ENCODE measurements around the gene CLIC3.

Gene CLIC3

DNA sequence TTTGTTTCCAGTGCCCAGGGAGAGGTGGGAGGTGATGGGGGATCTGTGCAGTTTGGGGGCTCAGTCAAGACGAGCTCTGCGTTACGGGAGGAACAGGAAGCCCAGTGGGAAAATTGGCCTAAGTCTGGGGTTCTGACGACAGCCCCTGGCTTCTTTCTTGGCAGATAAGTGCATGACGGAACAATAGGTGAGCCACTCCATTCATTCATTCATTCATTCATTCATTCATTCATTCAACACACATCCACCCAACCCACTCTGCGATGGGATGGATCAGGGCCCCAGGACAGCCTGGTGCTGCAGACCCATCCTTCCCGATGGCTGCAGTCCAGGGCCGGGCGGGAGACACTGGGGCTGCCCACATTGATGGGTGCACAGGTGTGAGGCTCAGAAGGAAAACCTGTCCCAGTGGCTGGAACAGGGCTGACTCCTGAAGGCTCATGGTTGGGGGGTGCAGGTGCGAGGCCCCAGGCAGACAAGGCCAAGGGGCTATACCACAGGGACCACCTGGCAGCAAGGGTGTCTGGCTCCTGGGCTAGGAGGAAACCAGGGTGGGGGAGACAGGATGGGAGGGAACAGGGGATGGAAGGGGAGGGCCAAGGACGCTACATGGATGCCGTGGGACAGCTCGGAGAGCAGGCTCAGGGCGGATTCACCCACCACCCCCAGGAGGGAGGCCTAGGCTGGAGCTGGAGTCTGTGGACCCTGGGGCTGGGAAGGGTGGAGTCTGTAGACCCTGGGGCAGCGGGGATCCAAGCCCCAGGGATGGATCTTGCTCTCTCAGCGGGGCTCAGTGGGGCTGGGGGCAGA is 15.5 kb downstream of the CLIC3 start:
- CTCF ChIA-PET: no interaction called here
- TF ChIP-seq, protein P1, sequence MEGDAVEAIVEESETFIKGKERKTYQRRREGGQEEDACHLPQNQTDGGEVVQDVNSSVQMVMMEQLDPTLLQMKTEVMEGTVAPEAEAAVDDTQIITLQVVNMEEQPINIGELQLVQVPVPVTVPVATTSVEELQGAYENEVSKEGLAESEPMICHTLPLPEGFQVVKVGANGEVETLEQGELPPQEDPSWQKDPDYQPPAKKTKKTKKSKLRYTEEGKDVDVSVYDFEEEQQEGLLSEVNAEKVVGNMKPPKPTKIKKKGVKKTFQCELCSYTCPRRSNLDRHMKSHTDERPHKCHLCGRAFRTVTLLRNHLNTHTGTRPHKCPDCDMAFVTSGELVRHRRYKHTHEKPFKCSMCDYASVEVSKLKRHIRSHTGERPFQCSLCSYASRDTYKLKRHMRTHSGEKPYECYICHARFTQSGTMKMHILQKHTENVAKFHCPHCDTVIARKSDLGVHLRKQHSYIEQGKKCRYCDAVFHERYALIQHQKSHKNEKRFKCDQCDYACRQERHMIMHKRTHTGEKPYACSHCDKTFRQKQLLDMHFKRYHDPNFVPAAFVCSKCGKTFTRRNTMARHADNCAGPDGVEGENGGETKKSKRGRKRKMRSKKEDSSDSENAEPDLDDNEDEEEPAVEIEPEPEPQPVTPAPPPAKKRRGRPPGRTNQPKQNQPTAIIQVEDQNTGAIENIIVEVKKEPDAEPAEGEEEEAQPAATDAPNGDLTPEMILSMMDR (IDR thresholded peaks at IDR 0.05; ENCODE audit: control extremely low read depth, extremely low read depth, low read depth, missing control alignments): no peak
- POLR2A ChIA-PET: no interaction called here
- DNase-seq (ENCODE audit: extremely low spot score): no peak

- ChIA-PET CTCF (no interaction called here), POLR2A (no interaction called here)
- TF ChIP-seq, protein P1 (IDR thresholded peaks at IDR 0.05; ENCODE audit: control extremely low read depth, extremely low read depth, low read depth, missing control alignments): no peak
- no peak for DNase-seq (ENCODE audit: extremely low spot score)
These were observed 16.4 kb downstream of the CLIC3 start for GRCh38 chr9:136979769-136980587.

DNA sequence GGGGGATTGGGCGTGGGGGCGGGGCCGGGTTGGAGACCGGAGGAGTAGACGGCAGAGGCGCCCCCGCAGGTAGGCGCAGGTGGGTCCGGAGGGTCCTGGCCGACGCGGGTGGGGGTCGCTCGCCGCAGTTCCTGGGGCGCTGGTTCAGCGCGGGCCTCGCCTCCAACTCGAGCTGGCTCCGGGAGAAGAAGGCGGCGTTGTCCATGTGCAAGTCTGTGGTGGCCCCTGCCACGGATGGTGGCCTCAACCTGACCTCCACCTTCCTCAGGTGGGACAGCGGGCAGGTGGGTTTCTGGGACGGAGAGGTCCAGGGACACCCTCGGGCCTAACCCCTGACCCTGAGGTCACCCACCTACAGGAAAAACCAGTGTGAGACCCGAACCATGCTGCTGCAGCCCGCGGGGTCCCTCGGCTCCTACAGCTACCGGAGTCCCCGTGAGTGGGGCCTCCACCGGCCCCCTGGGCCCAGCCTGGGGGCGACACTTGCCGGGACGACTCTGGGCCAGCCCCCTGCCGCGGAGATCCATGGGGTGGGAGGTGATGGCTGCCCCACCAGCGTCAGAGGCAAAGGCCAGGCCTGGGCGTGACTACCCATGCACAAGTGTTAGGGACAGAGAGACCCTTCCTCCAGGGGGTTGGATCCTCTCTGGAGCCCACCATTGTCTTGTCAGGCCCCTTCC is 17.4 kb downstream of the CLIC3 start:
- DNase-seq (ENCODE audit: extremely low spot score): no peak
- ChIA-PET CTCF (interaction anchor here (1.3 to 1.5 kb wide), 2 partner anchors 31 to 56 kb away, joined by 4 to 5 read pairs; no protein-coding TSS in a partner anchor), POLR2A (interaction anchor here (0.7 kb wide), 1 partner anchor 14 kb away, joined by 3 read pairs; no protein-coding TSS in a partner anchor)
- TF ChIP-seq, protein P1 (IDR thresholded peaks at IDR 0.05; ENCODE audit: control extremely low read depth, extremely low read depth, low read depth, missing control alignments): no peak

DNA sequence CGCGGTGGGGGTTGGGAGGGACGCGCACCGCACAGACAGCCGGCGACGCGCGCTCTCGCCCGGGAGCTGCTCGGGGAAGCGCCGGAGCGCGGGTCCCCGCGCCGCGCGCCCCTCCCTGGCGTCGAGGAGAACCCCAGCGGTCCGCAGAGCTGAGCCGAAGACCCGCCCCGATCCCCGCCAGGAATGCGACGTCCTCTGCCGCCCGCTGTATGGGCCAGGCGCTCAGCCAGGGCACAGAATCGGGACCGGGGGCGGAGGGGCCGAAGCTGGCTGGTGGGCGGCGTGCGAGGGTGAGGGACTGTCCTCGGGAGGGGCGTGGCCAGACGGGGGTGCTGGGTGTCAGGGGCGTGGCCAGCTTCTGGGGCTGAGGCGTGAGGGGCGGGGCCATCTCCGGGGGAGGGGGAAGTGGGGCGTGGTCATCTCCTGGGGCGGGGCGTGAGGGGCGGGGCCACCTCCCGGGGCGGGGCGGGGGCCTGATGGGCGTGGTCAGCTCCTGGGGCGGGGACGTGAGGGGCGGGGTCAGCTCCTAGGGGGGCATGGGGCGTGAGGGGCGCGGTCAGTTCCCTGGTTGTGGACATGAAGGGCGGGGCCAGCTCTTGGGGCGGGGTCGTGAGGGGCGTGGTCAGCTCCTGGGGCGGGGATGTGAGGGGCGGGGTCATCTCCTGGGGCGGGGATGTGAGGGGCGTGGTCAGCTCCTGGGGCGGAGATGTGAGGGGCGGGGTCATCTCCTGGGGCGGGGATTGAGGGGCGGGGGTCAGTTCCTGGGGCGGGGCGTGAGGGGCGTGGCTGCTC is 18.1 kb downstream of the CLIC3 start:
- POLR2A ChIA-PET: interaction anchor here (0.6 to 0.7 kb wide), 2 partner anchors 14 to 77 kb away, joined by 3 read pairs; no protein-coding TSS in a partner anchor

GRCh38 chr9:136977649-136978072 is 18.7 kb downstream of the CLIC3 start:
- CTCF ChIA-PET: interaction anchor here (1.0 to 3.6 kb wide), 3 partner anchors 30 to 57 kb away, joined by 3 to 20 read pairs (median 5); no protein-coding TSS in a partner anchor
- no peak for DNase-seq (ENCODE audit: extremely low spot score)
- TF ChIP-seq, protein P1 (IDR thresholded peaks at IDR 0.05; ENCODE audit: control extremely low read depth, extremely low read depth, low read depth, missing control alignments): no peak
- POLR2A ChIA-PET: interaction anchor here (0.6 kb wide), 1 partner anchor 76 kb away, joined by 3 read pairs; no protein-coding TSS in a partner anchor

More for the DNA sequence above, 18.1 kb downstream of the CLIC3 start:
- DNase-seq (ENCODE audit: extremely low spot score): peak; percentile 81
- CTCF ChIA-PET: interaction anchor here (1.3 to 1.5 kb wide), 2 partner anchors 30 to 57 kb away, joined by 4 to 5 read pairs; no protein-coding TSS in a partner anchor
- TF ChIP-seq, protein P1 (IDR thresholded peaks at IDR 0.05; ENCODE audit: control extremely low read depth, extremely low read depth, low read depth, missing control alignments): no peak

All from GM10248 (cell line).